HG02678 (cell line): ENCODE measurements around the gene HINT2.

Source experiments
- ATAC-seq: cut with Tn5 transposase; IDR thresholded peaks from one replicate; pipeline ENCODE4 v1.9.1; 2021; ENCODE audit warnings: mild to moderate bottlenecking, moderate library complexity; ENCODE audit not compliant: unreplicated experiment

Gene HINT2

GRCh38 chr9:35841645-35841900, 26.7 kb upstream of the HINT2 start:
- no peak for ATAC-seq

DNA sequence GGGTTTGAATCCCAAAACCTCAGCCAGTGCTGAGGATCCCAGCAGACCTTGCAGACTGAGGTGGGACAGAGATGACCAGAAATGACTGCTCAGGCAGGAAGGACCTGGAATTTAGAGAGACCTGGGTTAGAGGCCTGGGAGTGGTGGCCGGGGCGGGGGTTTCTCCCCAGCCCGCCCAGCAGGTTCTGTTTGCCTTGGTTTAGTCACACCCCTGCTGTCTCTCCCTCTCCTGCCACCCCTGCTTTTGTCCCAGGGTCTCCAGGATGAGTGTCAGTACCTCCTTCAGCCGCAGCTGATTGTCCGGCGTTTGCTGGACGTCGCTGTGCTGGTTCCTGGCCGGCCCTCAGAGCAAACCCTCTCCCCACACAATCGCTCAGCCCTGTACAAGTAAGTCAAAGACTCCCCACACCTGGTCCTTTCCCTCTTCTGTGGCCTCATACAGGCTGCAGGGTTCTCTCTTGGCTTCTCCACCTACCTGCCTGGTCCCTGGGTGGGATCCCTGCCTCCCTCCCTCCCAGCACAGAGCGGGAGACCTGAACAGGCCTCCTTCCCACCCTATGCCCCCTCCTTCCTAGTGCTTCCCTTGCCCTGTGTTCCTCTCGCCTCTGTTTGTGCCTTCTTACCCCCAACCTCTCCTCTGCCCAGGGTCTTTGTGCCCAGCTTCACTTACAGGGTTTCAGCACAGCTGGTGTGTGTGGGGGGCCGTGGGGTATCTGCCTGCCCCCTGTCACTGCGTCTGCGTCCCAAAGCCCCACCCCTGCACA, 26.2 kb upstream of the HINT2 start:
- ATAC-seq: no peak

DNA sequence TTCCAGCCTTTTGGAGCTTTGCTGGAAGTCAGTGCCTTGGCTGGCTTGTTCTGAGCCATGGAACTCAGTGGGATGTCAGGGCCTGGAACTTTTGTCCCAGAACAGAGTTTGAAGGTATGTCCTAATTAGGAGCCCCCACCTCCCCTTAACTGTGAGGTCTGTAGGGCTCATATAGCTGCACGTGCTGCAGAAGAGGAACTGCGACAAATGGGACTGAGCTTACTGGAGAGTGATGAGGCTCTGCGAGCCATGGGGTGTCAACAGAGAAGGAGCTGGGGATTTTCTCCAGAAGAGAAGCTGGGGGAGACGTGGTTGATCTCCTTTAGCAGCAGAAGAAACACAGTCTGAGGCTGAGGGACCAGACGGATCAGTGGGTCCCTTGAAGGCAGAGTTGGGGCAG, 25.1 kb upstream of the HINT2 start:
- ATAC-seq: no peak

DNA sequence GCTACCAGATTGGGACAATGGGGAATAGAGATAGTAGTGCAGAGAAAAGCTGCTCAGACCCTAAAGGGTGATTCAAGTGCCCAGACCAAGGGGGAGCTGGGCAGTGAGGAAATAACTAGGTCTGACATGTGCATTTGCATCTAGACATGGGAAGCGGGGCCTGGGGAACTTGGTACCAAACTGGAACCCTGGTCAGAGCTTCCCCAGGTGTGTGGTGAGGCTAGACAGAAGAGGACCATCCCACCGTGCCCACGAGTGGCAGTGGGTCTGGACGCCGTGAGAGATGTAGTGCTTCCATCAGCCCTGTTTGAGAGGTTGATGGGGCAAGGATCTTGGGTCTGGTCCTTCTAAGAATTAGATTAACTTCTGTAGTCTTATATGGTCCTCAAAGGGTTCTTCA, 21.8 kb upstream of the HINT2 start:
- ATAC-seq: no peak

DNA sequence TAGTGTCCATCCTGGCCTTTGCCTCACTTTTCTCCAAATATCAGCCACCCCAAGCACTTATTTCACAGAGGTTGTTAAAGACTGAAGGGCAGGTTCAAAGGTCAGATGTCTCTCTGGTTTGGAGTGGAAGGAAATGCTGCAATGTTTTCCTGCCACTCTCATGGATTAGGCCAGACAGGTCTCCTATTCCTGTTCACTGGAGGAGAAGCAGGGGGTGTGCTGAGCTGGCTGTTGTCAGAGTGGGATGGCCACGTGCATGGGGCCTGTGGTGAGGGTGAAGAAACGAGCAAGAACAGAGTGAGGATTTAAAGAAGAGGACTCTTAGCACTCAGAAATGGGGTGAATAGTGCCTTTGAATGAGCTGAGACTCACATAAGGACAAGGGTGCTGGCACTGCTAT, 20.9 kb upstream of the HINT2 start:
- no peak for ATAC-seq

- no peak for ATAC-seq
These were observed 20.4 kb upstream of the HINT2 start for GRCh38 chr9:35835216-35835632.

- no peak for ATAC-seq
These were observed 19.7 kb upstream of the HINT2 start for GRCh38 chr9:35834260-35835215.

- no peak for ATAC-seq
These were observed 18.0 kb upstream of the HINT2 start for GRCh38 chr9:35832814-35833213.

DNA sequence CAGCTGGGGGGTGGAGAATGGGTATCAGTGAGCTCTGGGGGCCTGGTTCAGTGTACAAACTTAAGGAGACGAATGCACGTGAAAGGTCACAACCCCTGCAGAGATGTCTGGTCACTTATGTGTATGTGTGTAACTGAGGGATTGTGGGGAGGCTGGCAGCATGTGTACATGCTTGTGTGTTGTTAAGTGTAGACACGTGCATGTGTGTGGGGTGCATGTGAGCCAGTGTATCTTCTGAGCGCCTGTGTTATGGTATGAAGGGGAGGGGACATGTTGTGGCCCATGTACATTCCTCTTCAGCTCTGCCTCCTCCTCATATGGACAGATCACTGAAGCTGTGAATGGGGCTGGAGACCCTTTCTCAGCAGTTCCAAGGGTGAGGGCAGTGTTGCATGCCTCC, 16.2 kb upstream of the HINT2 start:
- no peak for ATAC-seq

- no peak for ATAC-seq
These were observed 14.9 kb upstream of the HINT2 start for GRCh38 chr9:35829764-35830096.

GRCh38 chr9:35829084-35829763, 14.4 kb upstream of the HINT2 start, which contains the start of gene TMEM8B:
TMEM8B (plus strand) TSS chr9:35829228; CDS start chr9:35829448, 220 bp downstream.
- peak; percentile 83 for ATAC-seq

DNA sequence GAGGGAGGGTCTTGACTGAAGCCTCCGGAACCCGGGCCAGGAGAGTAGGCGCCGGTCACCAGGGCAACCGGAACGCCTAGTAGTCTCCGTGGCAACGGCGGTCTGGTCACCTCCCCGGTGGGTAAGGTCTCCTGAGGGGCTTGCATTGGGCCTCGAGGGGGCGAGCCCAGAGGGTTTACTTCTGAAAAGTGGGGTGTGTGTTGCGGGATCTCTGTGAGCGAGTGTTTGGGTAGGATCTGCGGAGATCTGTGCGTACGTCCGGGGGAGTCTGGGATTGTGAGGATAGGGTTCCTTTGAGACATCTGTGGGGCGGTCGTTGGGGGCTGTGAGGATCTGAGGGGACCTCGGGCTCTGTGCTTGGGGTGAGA, 13.9 kb upstream of the HINT2 start, which contains the start of gene FAM221B:
Gene FAM221B, minus strand, starts transcription at position 17 of the 368 bp plus-strand sequence. CDS start 2,571 bp downstream, outside the sequence.
- ATAC-seq: no peak

DNA sequence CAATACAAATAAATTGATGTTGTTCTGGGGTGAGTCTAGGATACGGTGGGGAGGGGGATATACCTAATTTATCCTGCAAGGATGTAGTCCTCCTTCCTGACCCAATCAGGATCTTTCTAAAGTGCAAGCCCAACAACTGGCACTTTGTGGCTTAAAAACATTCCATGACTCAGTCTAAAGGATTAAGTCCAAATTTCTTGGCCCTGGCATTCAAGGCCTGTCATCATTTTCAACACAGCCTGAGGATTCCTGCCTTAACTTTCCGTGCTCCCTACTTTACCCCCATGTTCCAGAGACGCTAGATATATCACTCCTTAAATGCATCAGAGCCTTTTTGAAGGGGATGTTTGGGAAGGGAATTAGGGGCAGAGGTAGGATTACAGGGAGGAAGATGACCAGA, 12.6 kb upstream of the HINT2 start:
- ATAC-seq: no peak

GRCh38 chr9:35826071-35826701, 11.3 kb upstream of the HINT2 start:
- ATAC-seq: peak; percentile 35

GRCh38 chr9:35822926-35823325, 8.1 kb upstream of the HINT2 start:
- ATAC-seq: no peak

GRCh38 chr9:35820076-35820475, 5.2 kb upstream of the HINT2 start:
- ATAC-seq: no peak

DNA sequence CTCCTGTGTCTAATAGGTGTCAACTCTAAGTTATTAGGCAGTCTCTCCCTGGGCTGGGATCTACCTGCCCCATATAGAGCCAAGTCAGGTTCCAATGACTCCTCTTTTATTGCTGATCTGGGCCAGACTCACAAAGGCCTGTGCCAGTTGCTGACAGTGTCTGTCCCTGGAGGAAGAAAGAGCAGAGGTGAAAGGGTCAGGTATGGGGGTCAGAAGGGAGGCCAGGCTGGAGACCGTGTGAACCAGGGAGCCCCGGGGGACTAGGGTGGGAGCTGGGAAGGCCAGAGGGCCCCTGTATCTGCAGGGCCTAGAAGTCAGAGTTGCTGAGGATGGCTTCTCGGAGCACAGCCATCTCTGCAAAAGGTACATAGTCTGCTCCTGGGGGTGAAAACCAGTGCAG, 3.5 kb upstream of the HINT2 start:
- no peak for ATAC-seq

DNA sequence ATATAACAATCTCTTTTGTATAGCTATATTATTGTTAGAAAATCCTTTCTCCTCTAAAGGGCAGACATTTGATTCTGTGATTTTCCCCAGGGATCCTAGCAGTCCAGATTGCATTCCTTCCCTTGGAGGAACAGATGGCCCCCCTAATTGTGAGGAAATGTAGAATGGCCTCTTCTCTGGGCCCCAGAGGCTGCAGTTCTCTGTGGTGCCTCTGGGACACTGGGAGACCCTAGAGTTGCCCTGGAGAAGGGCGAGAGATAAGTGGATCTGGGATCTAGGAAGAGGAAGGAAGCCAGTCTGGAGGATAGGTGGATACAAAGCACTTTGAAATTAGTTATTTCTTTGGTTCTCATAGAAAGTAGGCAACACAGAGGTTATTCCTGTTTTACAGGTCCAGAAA, 1.9 kb upstream of the HINT2 start:
- no peak for ATAC-seq

DNA sequence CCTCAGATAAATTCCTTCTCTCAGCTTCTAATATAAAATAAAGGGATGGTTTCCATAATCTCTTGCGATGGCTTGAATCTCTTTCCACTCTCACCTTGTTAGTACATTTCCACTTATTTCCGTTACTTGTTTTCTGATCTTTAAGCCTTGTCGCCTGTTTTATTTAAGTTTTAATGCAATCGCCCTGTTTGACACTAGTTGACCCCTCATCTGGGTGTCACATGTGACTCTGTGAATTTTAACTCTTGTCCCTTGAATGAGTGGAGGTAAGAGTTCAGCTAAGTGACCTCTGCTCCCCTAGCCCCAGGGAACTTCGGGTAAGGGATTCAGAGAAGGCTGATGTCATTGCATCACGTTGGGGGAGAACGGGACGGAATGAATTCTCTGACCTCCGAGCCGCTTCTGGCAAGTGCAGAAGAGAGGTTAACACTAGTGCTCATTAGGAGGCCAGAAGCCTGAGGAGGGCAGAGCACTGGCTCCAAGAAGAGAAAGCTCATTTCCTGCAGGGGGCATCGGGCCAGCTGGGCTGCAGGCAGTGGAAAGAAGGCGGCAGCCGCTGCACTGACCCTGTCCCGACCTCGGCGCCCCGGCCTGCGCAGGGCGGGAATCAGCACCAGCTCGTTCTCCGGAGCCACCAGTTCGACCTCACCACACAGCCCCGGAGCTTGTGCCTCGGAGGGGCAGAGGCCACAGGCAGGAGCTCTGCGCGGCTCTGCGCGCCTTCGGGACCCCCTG, 569 bp downstream of the HINT2 start:
- peak; percentile 17 for ATAC-seq

DNA sequence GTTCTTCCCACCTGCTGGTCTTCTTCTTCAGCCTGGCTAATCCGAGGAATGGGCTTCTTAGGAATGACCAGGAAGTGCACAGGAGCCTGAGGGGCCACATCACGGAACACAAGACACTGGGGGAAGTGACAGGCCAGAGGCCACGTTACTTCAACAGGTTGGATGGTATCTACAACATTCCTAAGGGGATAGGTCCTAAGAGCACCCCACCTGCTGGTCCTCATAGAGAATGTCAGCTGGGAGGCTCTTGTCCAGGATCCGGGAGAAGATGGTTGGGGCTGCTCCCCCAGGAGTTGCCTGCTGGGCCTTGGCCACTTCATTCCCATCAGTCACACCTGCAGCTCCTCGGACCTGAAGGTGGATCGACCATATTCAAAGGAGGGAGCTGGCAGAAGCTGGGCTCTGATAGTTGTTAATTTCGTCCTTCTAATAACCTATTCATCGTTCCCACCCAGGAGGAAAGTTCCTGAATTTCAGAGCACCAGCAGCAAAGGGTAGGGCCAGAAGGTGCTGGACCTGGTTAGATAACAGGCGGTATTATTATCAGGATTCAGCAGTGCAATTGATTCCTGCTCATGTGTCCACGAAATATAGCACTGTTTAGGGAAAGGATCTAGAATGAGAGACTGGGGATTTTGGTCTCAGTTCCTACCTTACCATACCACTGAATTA, 1.3 kb downstream of the HINT2 start:
- no peak for ATAC-seq
